ENCODE data around the gene RGS14.

DNA sequence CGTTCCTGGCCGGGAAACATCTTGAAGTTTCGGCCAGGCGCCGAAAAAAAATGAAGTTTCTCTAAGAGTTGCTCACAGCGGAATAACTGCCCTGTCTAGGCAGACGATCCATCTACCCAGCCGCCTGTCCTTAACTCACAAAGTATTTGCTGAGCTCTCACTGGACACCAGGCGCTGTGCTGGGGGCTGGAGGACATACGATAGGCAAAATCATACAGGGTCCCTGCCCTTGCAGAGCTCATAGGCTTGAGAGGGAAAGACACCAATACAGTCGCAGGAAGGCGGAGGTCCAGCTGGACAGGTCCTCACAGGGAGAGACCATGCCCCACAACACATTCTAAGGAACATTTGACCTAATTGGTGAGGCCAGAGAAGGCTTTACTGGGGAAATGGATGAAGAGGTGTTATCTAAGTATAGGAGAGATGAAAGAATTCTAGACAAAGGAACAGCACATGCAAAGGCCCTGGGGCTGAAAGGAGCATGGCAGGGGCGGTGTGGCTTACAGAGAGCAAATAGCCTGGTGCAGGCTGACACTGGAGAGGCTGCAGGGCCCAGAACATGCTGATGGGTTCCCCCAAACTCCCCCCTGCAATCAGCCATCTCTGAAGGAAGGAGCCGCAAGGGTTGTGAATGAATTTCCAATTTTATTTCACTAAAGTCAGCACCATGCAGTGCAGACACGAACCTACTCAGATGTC, 44.0 kb upstream of the RGS14 start:
- TF ChIP-seq EZH2 (IDR thresholded peaks at IDR 0.05) (no peak), POLR2AphosphoS5 (IDR thresholded peaks at IDR 0.05; ENCODE audit: borderline replicate concordance, low read depth, low read length) (no peak)
